Measurements from ENCODE around the gene MSX1.

Gene MSX1

GRCh38 chr4:4880492-4880891 lies 21.0 kb downstream of the MSX1 start:
- DNase-seq (ENCODE audit: low read depth, low spot score), result no peak
- in situ Hi-C loops (cut with HindIII; ENCODE audit: low sequenced_read_pairs), result no loop called here
- H3K4me3 ChIP-seq (ENCODE audit: low read depth, low read length), result no peak overlapping the region
- peak; percentile 33 for TF ChIP-seq CTCF (IDR thresholded peaks at IDR 0.05; ENCODE audit: low read depth, low read length)

DNA sequence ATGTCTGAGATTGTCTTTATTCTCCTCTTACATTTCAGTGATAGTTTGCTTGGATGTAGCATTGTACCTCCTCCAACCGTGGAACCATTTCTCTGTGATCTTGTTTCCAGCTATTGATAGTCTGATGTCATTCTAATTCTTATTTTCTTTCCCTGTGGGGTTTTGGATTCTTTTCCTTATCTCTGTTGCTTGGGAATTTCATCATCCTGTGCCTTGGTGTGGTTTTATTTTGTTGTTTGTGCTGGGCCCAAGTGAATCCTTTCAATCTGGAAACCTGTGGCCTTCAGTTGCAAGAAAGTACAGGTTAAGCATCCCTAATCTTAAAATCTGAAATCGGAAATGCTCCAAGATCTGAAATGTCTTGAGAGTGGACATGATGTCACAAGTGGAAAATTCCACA lies 22.0 kb downstream of the MSX1 start:
- in situ Hi-C loops (cut with HindIII; ENCODE audit: low sequenced_read_pairs), result no loop called here
- no peak for TF ChIP-seq CTCF (IDR thresholded peaks at IDR 0.05; ENCODE audit: low read depth, low read length)
- no peak for DNase-seq (ENCODE audit: low read depth, low spot score)
- H3K4me3 ChIP-seq (ENCODE audit: low read depth, low read length), result no peak overlapping the region

GRCh38 chr4:4884611-4885010 lies 25.1 kb downstream of the MSX1 start:
- no peak for TF ChIP-seq CTCF (IDR thresholded peaks at IDR 0.05; ENCODE audit: low read depth, low read length)
- no peak for DNase-seq (ENCODE audit: low read depth, low spot score)
- H3K4me3 ChIP-seq (ENCODE audit: low read depth, low read length), result no peak overlapping the region
- in situ Hi-C loops (cut with HindIII; ENCODE audit: low sequenced_read_pairs), result no loop called here

- no peak for TF ChIP-seq CTCF (IDR thresholded peaks at IDR 0.05; ENCODE audit: low read depth, low read length)
- no peak overlapping the region for H3K4me3 ChIP-seq (ENCODE audit: low read depth, low read length)
- in situ Hi-C loops (cut with HindIII; ENCODE audit: low sequenced_read_pairs), result no loop called here
- no peak for DNase-seq (ENCODE audit: low read depth, low spot score)
These were observed 28.0 kb downstream of the MSX1 start for GRCh38 chr4:4887426-4887825.

DNA sequence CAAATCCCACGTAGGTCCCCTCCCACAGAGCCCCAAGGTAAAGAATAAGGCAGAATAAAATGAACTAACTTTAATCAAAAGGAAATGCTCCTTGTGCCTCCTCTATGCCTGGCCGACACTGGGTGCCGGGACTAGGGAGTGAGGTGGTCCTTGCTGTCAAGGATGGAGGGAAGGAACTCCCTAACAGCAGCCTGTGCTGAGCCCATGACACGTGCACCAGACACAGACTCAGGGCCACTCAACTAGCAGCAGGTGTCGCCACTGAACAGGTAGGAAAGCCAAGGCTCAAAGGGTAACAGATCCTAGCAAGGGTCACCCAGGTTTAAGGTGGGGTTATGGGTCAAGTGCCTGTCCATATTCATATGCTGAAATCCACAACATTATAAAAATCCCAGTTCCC lies 29.2 kb downstream of the MSX1 start:
- in situ Hi-C loops (cut with HindIII; ENCODE audit: low sequenced_read_pairs), result no loop called here
- TF ChIP-seq CTCF (IDR thresholded peaks at IDR 0.05; ENCODE audit: low read depth, low read length), result no peak

DNA sequence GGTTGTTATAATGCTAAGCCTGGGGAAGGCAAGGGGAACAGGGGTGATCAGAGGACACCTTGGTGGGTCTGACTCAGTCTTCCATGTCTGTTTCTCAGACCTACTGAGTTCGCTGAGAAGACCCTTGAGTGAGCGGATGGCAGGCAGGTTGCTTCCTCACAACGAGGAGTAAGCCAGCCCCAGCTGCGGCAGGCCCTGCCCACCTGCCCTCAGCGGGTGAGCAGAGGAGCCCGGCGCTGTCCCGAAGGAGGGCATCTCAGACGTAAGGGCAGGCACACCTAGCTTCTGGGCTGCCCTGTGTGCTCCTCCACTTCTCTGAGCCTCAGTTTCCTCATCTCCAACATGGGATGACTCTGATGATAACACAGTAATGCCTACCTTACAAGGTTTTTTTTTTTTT lies 30.3 kb downstream of the MSX1 start:
- H3K4me3 ChIP-seq (ENCODE audit: low read depth, low read length), result no peak overlapping the region
- in situ Hi-C loops (cut with HindIII; ENCODE audit: low sequenced_read_pairs), result no loop called here
- DNase-seq (ENCODE audit: low read depth, low spot score), result no peak
- TF ChIP-seq CTCF (IDR thresholded peaks at IDR 0.05; ENCODE audit: low read depth, low read length), result no peak

More for the DNA sequence above, 29.2 kb downstream of the MSX1 start:
- H3K4me3 ChIP-seq (ENCODE audit: low read depth, low read length), result no peak overlapping the region
- no peak for DNase-seq (ENCODE audit: low read depth, low spot score)
